Body of pancreas (tissue), 4 donors: ENCODE data around the gene TRAFD1. TPM values are rescaled to one million over a fixed set of nuclear protein-coding genes. Genes with fewer than 3 reads are reported as not detected.
A peak's percentile ranks its signal among the peaks of the same experiment; 100 is the strongest.

Source experiments
- ATAC-seq: fragments of 150-250 bp; one replicate; pipeline ENCODE4 v1.9.1; 2016
- DNase-seq, 4 donors: peaks; one replicate each; pipeline ENCODE4 v3.0.0-alpha.2; 2019
- H3K27ac ChIP-seq, 4 donors: fragments of 200-600 bp; sonication (generic); 1 replicate in 3 of 4; 2 replicates in 1 of 4; pipeline versions ENCODE4 v1.5.1 to v1.6.1; 2016 to 2019; ENCODE audit warnings: mild to moderate bottlenecking in 1 of 4, mixed read lengths in 1 of 4, moderate library complexity in 1 of 4
- H3K27me3 ChIP-seq, 2 donors: fragments of 200-600 bp; sonication (generic); one replicate each; pipeline ENCODE4 v1.6.0; 2016; ENCODE audit warnings: mild to moderate bottlenecking in 1 of 2
- H3K36me3 ChIP-seq, 2 donors: fragments of 200-600 bp; sonication (generic); replicated peaks in 1 of 2; 2 replicates each; pipeline ENCODE4 v1.5.1; 2016; ENCODE audit warnings: low read depth in 2 of 2; ENCODE audit not compliant: insufficient read depth in 1 of 2
- H3K4me1 ChIP-seq: fragments of 200-600 bp; sonication (generic); one replicate; pipeline ENCODE4 v1.6.0; 2016
- H3K4me3 ChIP-seq, 2 donors: fragments of 200-600 bp; sonication (generic); 1 replicate in 1 of 2; 2 replicates in 1 of 2; pipeline ENCODE4 v1.5.1; 2016 to 2019
- H3K9me3 ChIP-seq, 3 donors: fragments of 200-600 bp; sonication (generic); 1 replicate in 2 of 3; 2 replicates in 1 of 3; pipeline ENCODE4 v1.5.1; 2016
- POLR2A ChIP-seq, 3 donors: fragments of 450-650 bp; IDR thresholded peaks; one replicate each; pipeline ENCODE4 v1.6.1; 2016; ENCODE audit warnings: antibody characterized with exemption in 3 of 3, mild to moderate bottlenecking in 2 of 3
- WGBS, 2 donors: methylation state at CpG; one replicate each; pipeline ENCODE4 v1.1.5; 2017; 5-methylcytosine and 5-hydroxymethylcytosine counted together
- intact Hi-C: fragments of 100-400 bp; cut with DNase I; formaldehyde crosslinking; loops from one replicate; pipeline ENCODE4 v1.15.1; 2023
- total RNA-seq, 2 donors: library from RNA; depleted of rRNA; stranded (reverse); fragments of >200 nt; gene quantifications; one replicate each; pipeline ENCODE4 v1.1.0, GENCODE V29; 2016
- TF ChIP-seq, protein P1 (sequence below), 7 experiments: fragments of 450-650 bp in 4 of 7; fragments of 200-600 bp in 3 of 7; sonication (generic) in 3 of 7; IDR thresholded peaks; one replicate each; pipeline ENCODE4 v1.5.1; 2016 to 2019; ENCODE audit warnings: antibody characterized with exemption in 7 of 7

TRAFD1 gene
- total RNA-seq, 2 donors from 2014 or later, result 13.2 to 15.3 TPM

DNA sequence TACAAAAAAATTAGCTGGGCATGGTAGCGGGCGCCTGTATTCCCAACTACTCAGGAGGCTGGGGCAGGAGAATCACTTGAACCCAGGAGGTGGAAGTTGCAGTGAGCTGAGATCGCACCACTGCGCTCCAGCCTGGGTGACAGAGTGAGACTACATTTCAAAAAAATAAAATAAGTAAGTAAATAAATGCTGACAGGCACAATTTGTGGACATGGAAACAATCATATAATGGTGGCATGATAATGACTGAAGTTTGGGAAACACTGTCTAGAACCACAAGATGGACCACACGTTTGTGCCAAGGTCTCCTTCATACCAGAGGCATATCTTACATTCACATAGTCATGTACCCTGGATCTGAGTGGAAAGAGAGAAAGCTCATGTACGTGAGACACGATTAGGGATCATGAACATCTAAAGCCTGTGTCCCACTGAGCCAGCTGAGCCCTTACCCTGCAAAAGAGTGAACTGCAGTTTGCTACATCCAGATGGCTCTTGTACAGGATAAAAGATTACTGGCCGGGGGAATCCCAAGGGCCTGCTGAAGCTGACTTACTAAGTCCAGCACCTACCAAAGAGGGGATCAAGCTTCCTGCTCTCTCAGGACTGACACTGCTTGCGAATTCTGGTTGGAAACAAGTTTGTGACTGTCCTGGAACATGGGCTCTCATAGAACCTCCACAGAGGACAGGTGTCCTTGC is 62.9 kb downstream of the TRAFD1 start:
- H3K9me3 ChIP-seq, result no peaks in the 10 kb centered on the region
- DNase-seq, result no peak
- H3K27ac ChIP-seq, result no peak overlapping the region
- peaks cover 7 to 13% of the 10 kb centered on the region in 2 donors for H3K36me3 ChIP-seq
- intact Hi-C loops, result no loop called here
- WGBS, 2 donors, result 88 to 89% methylated on average over 9 of the region's 9 CpGs
- no peaks in the 10 kb centered on the region for H3K27me3 ChIP-seq
- TF ChIP-seq POLR2A (IDR thresholded peaks at IDR 0.05), result no peak
- TF ChIP-seq, protein P1, sequence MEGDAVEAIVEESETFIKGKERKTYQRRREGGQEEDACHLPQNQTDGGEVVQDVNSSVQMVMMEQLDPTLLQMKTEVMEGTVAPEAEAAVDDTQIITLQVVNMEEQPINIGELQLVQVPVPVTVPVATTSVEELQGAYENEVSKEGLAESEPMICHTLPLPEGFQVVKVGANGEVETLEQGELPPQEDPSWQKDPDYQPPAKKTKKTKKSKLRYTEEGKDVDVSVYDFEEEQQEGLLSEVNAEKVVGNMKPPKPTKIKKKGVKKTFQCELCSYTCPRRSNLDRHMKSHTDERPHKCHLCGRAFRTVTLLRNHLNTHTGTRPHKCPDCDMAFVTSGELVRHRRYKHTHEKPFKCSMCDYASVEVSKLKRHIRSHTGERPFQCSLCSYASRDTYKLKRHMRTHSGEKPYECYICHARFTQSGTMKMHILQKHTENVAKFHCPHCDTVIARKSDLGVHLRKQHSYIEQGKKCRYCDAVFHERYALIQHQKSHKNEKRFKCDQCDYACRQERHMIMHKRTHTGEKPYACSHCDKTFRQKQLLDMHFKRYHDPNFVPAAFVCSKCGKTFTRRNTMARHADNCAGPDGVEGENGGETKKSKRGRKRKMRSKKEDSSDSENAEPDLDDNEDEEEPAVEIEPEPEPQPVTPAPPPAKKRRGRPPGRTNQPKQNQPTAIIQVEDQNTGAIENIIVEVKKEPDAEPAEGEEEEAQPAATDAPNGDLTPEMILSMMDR (IDR thresholded peaks at IDR 0.05), result no peak
- ATAC-seq, result no peak
- H3K4me1 ChIP-seq, result no peaks in the 10 kb centered on the region
- H3K4me3 ChIP-seq, result no peak overlapping the region

DNA sequence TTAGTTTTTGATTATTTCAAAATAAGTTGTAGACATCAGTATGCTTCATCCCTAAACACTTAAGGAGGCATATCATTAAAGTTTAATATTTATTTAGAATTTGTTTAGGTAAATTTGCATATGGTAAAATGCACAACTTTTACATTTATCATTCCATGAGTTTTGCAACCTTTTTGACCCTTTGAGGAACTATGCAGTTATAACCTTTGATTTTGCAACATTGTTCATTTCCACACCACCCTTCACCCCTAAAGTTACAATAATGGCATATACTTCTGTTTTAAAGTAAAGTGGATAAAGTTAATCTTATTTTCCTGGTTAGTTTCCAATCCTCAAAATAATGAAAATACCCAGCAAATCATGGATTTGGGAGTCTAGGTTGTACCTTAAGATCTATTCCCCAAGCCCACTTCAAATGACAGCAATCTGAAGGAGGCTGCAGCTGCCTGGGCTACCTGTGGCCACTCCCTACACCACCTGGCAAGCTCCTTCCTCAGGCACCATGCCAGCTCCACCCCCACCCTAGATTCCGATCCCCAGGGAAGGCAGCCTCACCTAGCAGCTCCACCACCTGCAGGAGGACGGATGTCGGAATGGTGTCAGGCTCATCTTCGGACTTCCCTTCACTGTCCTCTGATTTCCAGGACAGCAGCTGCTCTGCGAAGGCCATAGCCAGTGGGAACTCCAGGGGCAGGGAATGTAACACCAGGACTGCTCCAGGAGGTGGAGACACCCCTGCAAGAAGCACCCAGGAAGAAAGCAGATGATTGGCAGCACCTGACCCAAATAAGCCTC is 65.1 kb downstream of the TRAFD1 start:
- peaks cover 7 to 12% of the 10 kb centered on the region in 2 donors for H3K36me3 ChIP-seq

DNA sequence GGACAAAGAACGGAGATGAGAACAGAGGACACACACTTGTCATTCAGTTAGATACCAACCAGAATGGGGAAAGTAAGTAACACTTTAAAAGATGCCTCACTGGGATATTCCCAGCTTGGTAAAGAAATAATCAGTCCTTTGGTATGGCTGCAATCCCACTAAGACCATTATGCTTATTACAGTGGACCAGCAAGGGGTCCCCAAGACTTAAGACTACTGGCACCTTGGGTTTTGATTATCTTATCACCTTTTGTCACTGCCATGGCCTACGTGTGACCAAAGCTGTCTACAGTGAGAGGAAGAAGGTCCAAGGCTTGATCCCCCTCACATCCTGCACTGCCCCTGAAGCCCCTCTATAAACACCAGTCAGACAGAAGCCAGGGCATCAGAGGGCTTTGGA is 65.8 kb downstream of the TRAFD1 start:
- no peak for DNase-seq
- 61 to 75% methylated on average over 2 of the region's 2 CpGs for WGBS, 2 donors
- Histone ChIP-seq H3K9me3 (no peaks in the 10 kb centered on the region), H3K27ac (no peak overlapping the region), H3K4me3 (no peak overlapping the region), H3K27me3 (no peaks in the 10 kb centered on the region), H3K36me3 (peaks cover 7 to 12% of the 10 kb centered on the region in 2 donors), H3K4me1 (no peaks in the 10 kb centered on the region)
- TF ChIP-seq, protein P1 (IDR thresholded peaks at IDR 0.05), result no peak
- TF ChIP-seq POLR2A (IDR thresholded peaks at IDR 0.05), result no peak
- no peak for ATAC-seq
- intact Hi-C loops, result loop anchor here (10.0 kb wide), 1 partner anchor 194 kb away; the partner anchor contains the start of gene HECTD4

More for the DNA sequence above, 65.1 kb downstream of the TRAFD1 start:
- no peaks in the 10 kb centered on the region for H3K9me3 ChIP-seq
- no peak for ATAC-seq
- intact Hi-C loops, result loop anchor here (10.0 kb wide), 1 partner anchor 194 kb away; the partner anchor contains the start of gene HECTD4
- WGBS, 2 donors, result 0 to 53% methylated on average over 1 to 5 of the region's 5 CpGs
- no peaks in the 10 kb centered on the region for H3K27me3 ChIP-seq
- TF ChIP-seq, protein P1 (IDR thresholded peaks at IDR 0.05), result no peak
- TF ChIP-seq POLR2A (IDR thresholded peaks at IDR 0.05), result no peak
- DNase-seq, result peak; percentile 31 to 68 (median 48)
- H3K27ac ChIP-seq, result no peak overlapping the region
- H3K4me3 ChIP-seq, result no peak overlapping the region
- H3K4me1 ChIP-seq, result no peaks in the 10 kb centered on the region

GRCh38 chr12:112191840-112192321 is 66.5 kb downstream of the TRAFD1 start:
- Histone ChIP-seq H3K36me3 (peaks cover 7 to 12% of the 10 kb centered on the region in 2 donors), H3K9me3 (no peaks in the 10 kb centered on the region), H3K4me3 (no peak overlapping the region), H3K4me1 (no peaks in the 10 kb centered on the region), H3K27ac (no peak overlapping the region), H3K27me3 (no peaks in the 10 kb centered on the region)
- DNase-seq, result no peak
- intact Hi-C loops, result loop anchor here (10.0 kb wide), 1 partner anchor 193 kb away; the partner anchor contains the start of gene HECTD4
- ATAC-seq, result no peak
- WGBS, 2 donors, result 73 to 75% methylated on average over 4 of the region's 4 CpGs
- TF ChIP-seq, protein P1 (IDR thresholded peaks at IDR 0.05), result no peak
- TF ChIP-seq POLR2A (IDR thresholded peaks at IDR 0.05), result no peak
